OCI-LY1 (cell line): Measurements from ENCODE around the gene BCAR1.
"Not testable (repeated sequence)": the region's sequence is repeated elsewhere in the genome, so short reads cannot be mapped to it uniquely, and the experiment has no call there.

Experiments used
- CTCF ChIP-seq: fragments of 200-600 bp; sonication (generic), shearing (Covaris generic); IDR thresholded peaks from 2 replicates; pipeline ENCODE4 v1.5.1; 2017; ENCODE audit warnings: mild to moderate bottlenecking, antibody characterized with exemption, low read length, moderate library complexity, mixed read lengths
- EZH2 ChIP-seq: fragments of 200-600 bp; sonication (generic), shearing (Covaris generic); IDR thresholded peaks from 2 replicates; pipeline ENCODE4 v1.8.0; 2017; ENCODE audit warnings: borderline replicate concordance, mixed run types, mild to moderate bottlenecking, antibody characterized with exemption, low read length, moderate library complexity, mixed read lengths

GRCh38 chr16:75223129-75223528, 28.3 kb downstream of the BCAR1 start:
- TF ChIP-seq CTCF, EZH2: not testable (repeated sequence)
